HepG2 (cell line): ENCODE data around the gene FAM171A2. TPM values are rescaled to one million over a fixed set of nuclear protein-coding genes. Genes with fewer than 3 reads are reported as not detected.

ENCODE experiments used
- ATAC-seq: fragments of 200-7000 bp; cut with Tn5 transposase; 3 replicates; pipeline ENCODE4 v1.9.1; 2020; ENCODE audit warnings: mild to moderate bottlenecking, moderate library complexity
- BruUV-seq: library from RNA; stranded (reverse); fragments of 400-500 nt; replicated peaks from 2 replicates; lab custom pipeline; 2021; lab: Mats Ljungman, UMichigan
- CTCF ChIA-PET: fragments of 300-600 bp; formaldehyde crosslinking; extraction: SDS; loops from one replicate; lab custom pipeline; 2021; ENCODE audit warnings: low total read pairs, inconsistent platforms, low intra/inter-chr PET ratio; lab: Yijun Ruan, JAX
- POLR2A ChIA-PET: fragments of 350-600 bp; sonication (Branson Sonifier 250); formaldehyde crosslinking; loops from one replicate; lab custom pipeline; 2020; ENCODE audit warnings: antibody characterized with exemption, inconsistent platforms; lab: Yijun Ruan, JAX
- DNase-seq: peaks from one replicate; pipeline ENCODE4 v3.0.0-alpha.2; 2015; ENCODE audit warnings: low spot score
- FAIRE-seq: peaks from 3 replicates; lab custom pipeline; 2011; peaks lifted over from hg19 to GRCh38; lab: Jason Lieb, UNC
- H2AFZ ChIP-seq: one replicate; pipeline ENCODE4 v1.6.1; 2011; ENCODE audit warnings: low read length, inconsistent platforms
- H3K27ac ChIP-seq: fragments of 300-600 bp; 3 replicates; pipeline ENCODE4 v1.8.0; 2011; ENCODE audit warnings: mixed run types, mild to moderate bottlenecking, mixed read lengths, low read length, inconsistent platforms; ENCODE audit not compliant: insufficient read depth; ENCODE audit errors: extremely low read length
- H3K27me3 ChIP-seq, 2 experiments: fragments of 200-600 bp in 1 of 2; 2 replicates in 1 of 2; 3 replicates in 1 of 2; pipeline versions ENCODE4 v1.6.0 to v1.8.0; 2011; ENCODE audit warnings: low read length in 2 of 2, mild to moderate bottlenecking in 2 of 2, moderate library complexity in 2 of 2, inconsistent platforms in 1 of 2; ENCODE audit not compliant: insufficient read depth in 2 of 2, control insufficient read depth in 1 of 2
- H3K36me3 ChIP-seq, 2 experiments: fragments of 200-600 bp in 1 of 2; replicated peaks in 1 of 2; 2 replicates in 1 of 2; 3 replicates in 1 of 2; pipeline versions ENCODE4 v1.5.1 to v1.8.0; 2011; ENCODE audit warnings: low read length in 2 of 2, inconsistent platforms in 1 of 2; ENCODE audit not compliant: insufficient read depth in 2 of 2, control insufficient read depth in 1 of 2
- H3K4me1 ChIP-seq: 2 replicates; pipeline ENCODE4 v1.5.1; 2012; ENCODE audit warnings: low read length, inconsistent platforms; ENCODE audit not compliant: insufficient read depth
- H3K4me2 ChIP-seq: 2 replicates; pipeline ENCODE4 v1.6.0; 2011; ENCODE audit warnings: low read depth, low read length, inconsistent platforms
- H3K4me3 ChIP-seq, 3 experiments: fragments of 200-600 bp in 1 of 3; sonication (generic), shearing (Covaris generic) in 1 of 3; replicated peaks in 1 of 3; 2 replicates each; pipeline ENCODE4 v1.5.1; 2011 to 2016; ENCODE audit warnings: low read length in 3 of 3, inconsistent platforms in 2 of 3, low read depth in 2 of 3, mild to moderate bottlenecking in 2 of 3, control low read depth in 1 of 3, mixed read lengths in 1 of 3; ENCODE audit not compliant: insufficient read depth in 1 of 3
- H3K79me2 ChIP-seq: one replicate; pipeline ENCODE4 v1.6.1; 2011; ENCODE audit warnings: low read length, inconsistent platforms; ENCODE audit not compliant: insufficient read depth
- H3K9ac ChIP-seq: 2 replicates; pipeline ENCODE4 v1.6.0; 2011; ENCODE audit warnings: mild to moderate bottlenecking, low read depth, low read length, inconsistent platforms; ENCODE audit not compliant: insufficient read depth
- H3K9me3 ChIP-seq: 2 replicates; pipeline ENCODE4 v1.5.1; 2012; ENCODE audit warnings: mild to moderate bottlenecking, low read length
- H4K20me1 ChIP-seq: 2 replicates; pipeline ENCODE4 v1.6.0; 2011; ENCODE audit warnings: inconsistent platforms, mild to moderate bottlenecking, low read length, moderate library complexity; ENCODE audit not compliant: insufficient read depth
- AGO2 ChIP-seq: fragments of 200-400 bp; formaldehyde crosslinking; optimal IDR thresholded peaks from 2 replicates; pipeline ENCODE3; 2017; ENCODE audit warnings: mild to moderate bottlenecking, low read depth, low read length, moderate library complexity
- CCDC6 ChIP-seq: sonication (generic); formaldehyde crosslinking; IDR thresholded peaks from 2 replicates; pipeline ENCODE4 v1.8.1; 2022; ENCODE audit warnings: mild to moderate bottlenecking, missing genetic modification reagents, moderate library complexity
- HIVEP1 ChIP-seq: sonication (generic); formaldehyde crosslinking; IDR thresholded peaks from 2 replicates; pipeline ENCODE4 v1.4.0; 2020; ENCODE audit warnings: mild to moderate bottlenecking, missing genetic modification reagents
- JDP2 ChIP-seq: sonication (generic); formaldehyde crosslinking; IDR thresholded peaks from 2 replicates; pipeline ENCODE4 v1.8.1; 2022; ENCODE audit warnings: missing genetic modification reagents, borderline replicate concordance
- MED8 ChIP-seq: sonication (generic); formaldehyde crosslinking; IDR thresholded peaks from 2 replicates; pipeline ENCODE4 v1.8.1; 2023; ENCODE audit warnings: mild to moderate bottlenecking, missing genetic modification reagents; ENCODE audit not compliant: insufficient replicate concordance
- POLR2A ChIP-seq, 2 experiments: IDR thresholded peaks; 2 replicates each; pipeline ENCODE4 v1.6.1; 2011; ENCODE audit warnings: low read depth in 2 of 2, low read length in 2 of 2, mild to moderate bottlenecking in 1 of 2, moderate library complexity in 1 of 2; ENCODE audit not compliant: insufficient read depth in 1 of 2
- SATB2 ChIP-seq: sonication (generic); formaldehyde crosslinking; IDR thresholded peaks from 2 replicates; pipeline ENCODE4 v1.5.0; 2020; ENCODE audit warnings: missing genetic modification reagents
- SMARCC2 ChIP-seq: fragments of 450-650 bp; IDR thresholded peaks from 2 replicates; pipeline ENCODE4 v1.6.1; 2017; ENCODE audit warnings: antibody characterized with exemption, mild to moderate bottlenecking
- ZC3H4 ChIP-seq: sonication (generic); formaldehyde crosslinking; IDR thresholded peaks from 2 replicates; pipeline ENCODE4 v1.4.0; 2020; ENCODE audit warnings: missing genetic modification reagents, borderline replicate concordance
- ZKSCAN5 ChIP-seq: sonication (generic); formaldehyde crosslinking; IDR thresholded peaks from 2 replicates; pipeline ENCODE4 v1.5.1; 2020; ENCODE audit warnings: mild to moderate bottlenecking, missing genetic modification reagents
- ZNF772 ChIP-seq: sonication (generic); formaldehyde crosslinking; IDR thresholded peaks from 2 replicates; pipeline ENCODE4 v1.5.0; 2020; ENCODE audit warnings: mild to moderate bottlenecking, missing genetic modification reagents
- ZSCAN25 ChIP-seq: sonication (generic); formaldehyde crosslinking; IDR thresholded peaks from 2 replicates; pipeline ENCODE4 v1.8.0; 2022; ENCODE audit warnings: mild to moderate bottlenecking, missing genetic modification reagents
- WGBS: methylation state at CpG from one replicate; pipeline ENCODE4 v1.1.6; 2017; ENCODE audit warnings: low lambda C conversion rate; 5-methylcytosine and 5-hydroxymethylcytosine counted together
- in situ Hi-C: cut with HindIII; loops from 2 replicates; pipeline ENCODE4 v1.10.0; 2017; ENCODE audit warnings: low pct_unique_long_range_greater_than_20kb; ENCODE audit not compliant: extremely low pct_ligation_motif_present
- intact Hi-C: fragments of 100-400 bp; cut with micrococcal nuclease; formaldehyde crosslinking; loops from one replicate; pipeline ENCODE4 v1.10.0; 2022; ENCODE audit not compliant: unreplicated experiment
- polyA plus RNA-seq, 8 experiments: library from polyadenylated mRNA; depleted of rRNA in 3 of 8; stranded (reverse) in 7 of 8; unstranded in 1 of 8; fragments of >200 nt; fragmentation: Illumina TruSeq in 4 of 8; extraction: Trizol in 4 of 8; gene quantifications; 2 replicates each; pipeline versions ENCODE4 v1.2.1 to v1.2.3, GENCODE V29; 2011 to 2016; ENCODE audit warnings: low read depth in 4 of 8, missing spikeins in 1 of 8, mixed read lengths in 1 of 8; ENCODE audit not compliant: insufficient read depth in 1 of 8
- total RNA-seq, 5 experiments: library from RNA; depleted of rRNA; stranded (reverse); fragments of >200 nt; fragmentation: Illumina TruSeq; extraction: Trizol; gene quantifications; 2 replicates each; pipeline ENCODE4 v1.2.3, GENCODE V29; 2016; ENCODE audit warnings: low read depth in 1 of 5
- TF ChIP-seq, protein P1 (sequence below): sonication (generic); formaldehyde crosslinking; IDR thresholded peaks from 2 replicates; pipeline ENCODE4 v1.4.0; 2020; ENCODE audit warnings: mild to moderate bottlenecking, low read depth, missing genetic modification reagents
- TF ChIP-seq, protein P2 (sequence below): sonication (generic); formaldehyde crosslinking; IDR thresholded peaks from 2 replicates; pipeline ENCODE4 v1.5.0; 2020; ENCODE audit warnings: mild to moderate bottlenecking, low read depth, missing genetic modification reagents, borderline replicate concordance
- TF ChIP-seq, protein P3 (sequence below): sonication (generic); formaldehyde crosslinking; IDR thresholded peaks from 2 replicates; pipeline ENCODE4 v1.5.0; 2020; ENCODE audit warnings: missing genetic modification reagents
- TF ChIP-seq, protein P4 (sequence below): sonication (generic); formaldehyde crosslinking; IDR thresholded peaks from 2 replicates; pipeline ENCODE4 v1.5.1; 2020; ENCODE audit warnings: mild to moderate bottlenecking, missing genetic modification reagents, moderate library complexity

The FAM171A2 gene
- total and polyA plus RNA-seq, 2 of the 13 experiments (the other 11 are each of a cell fraction or from before 2014, with no cell fraction given), result 1.8 to 3.6 TPM

DNA sequence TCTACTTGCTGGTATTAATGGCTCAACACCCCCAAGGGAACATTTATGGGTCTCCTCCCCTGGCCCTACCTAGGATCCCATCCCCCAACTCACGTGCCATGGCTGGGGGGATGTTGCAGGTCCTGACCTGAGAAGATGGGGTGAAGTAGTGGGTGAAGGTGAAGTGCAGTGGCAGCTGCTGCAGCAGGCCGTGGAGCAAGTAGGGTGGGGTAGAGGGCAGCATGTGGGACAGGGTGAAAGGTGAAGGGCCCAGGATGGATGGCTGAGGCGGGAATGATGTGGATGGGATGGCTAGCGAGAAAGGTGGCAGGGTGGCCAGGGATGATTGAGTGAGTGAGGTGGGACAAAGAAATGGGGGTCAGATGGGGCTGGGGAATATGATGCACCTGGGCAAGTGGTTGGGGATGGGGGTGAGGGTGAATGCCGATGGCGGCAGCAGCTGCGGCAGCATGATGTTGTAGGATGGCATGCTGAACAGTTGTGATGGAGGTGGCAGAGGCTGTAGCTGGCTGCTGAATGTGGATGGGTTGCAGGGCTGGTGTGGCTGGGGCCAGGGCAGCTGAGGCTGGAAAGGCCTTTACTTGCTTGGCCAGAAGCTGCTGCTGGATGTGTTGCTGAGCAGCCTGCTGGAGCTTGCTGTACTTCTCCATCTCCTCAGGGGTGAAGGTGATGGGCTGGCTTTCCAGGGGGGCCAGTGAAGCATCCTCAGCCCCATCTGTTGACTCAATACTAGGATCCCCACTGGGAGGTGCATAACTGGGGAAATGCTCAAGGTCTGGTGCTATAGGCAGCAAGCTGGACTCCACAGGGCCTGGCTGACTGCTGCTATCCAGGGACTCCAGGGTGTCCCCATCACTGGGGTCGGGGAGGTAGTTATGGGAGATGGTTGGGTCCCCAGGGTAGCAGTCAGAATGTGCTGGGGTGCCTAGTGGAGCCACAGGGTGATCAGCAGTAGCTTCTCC, 34.1 kb upstream of the FAM171A2 start:
- CTCF ChIA-PET, result interaction anchor here (0.6 kb wide), 1 partner anchor 9 kb away, joined by 3 read pairs; no protein-coding TSS in a partner anchor
- Histone ChIP-seq H2AFZ (no peak overlapping the region), H4K20me1 (no peaks in the 10 kb centered on the region), H3K4me3 (no peak overlapping the region), H3K27ac (no peak overlapping the region), H3K9ac (no peak overlapping the region), H3K36me3 (peaks cover 18 to 55% of the 10 kb centered on the region in 2 experiments), H3K9me3 (no peaks in the 10 kb centered on the region), H3K27me3 (no peaks in the 10 kb centered on the region), H3K4me1 (no peaks in the 10 kb centered on the region), H3K79me2 (no peaks in the 10 kb centered on the region), H3K4me2 (no peak overlapping the region)
- DNase-seq (no peak), ATAC-seq (no peak; the same call in 2 of the 3 replicates), FAIRE-seq (no peak)
- WGBS, result 96% methylated on average over 7 of the region's 8 CpGs
- in situ Hi-C loops, result loop anchor here (5.0 kb wide), 1 partner anchor 125 kb away; no protein-coding TSS in a partner anchor
- intact Hi-C loops, result no loop called here
- POLR2A ChIA-PET, result no interaction called here
- BruUV-seq, result no TSS peak
- TF ChIP-seq ZNF772 (CRISPR knock-in tag) (no peak), POLR2A (IDR thresholded peaks at IDR 0.05; ENCODE audit: insufficient read depth in 1 of 2, low read depth in 2 of 2, low read length in 2 of 2) (0 out of 4 replicates have a peak, but pooled peaks of 1 of the 2 experiments have one; percentile 40), MED8 (CRISPR knock-in tag) (no peak), ZKSCAN5 (CRISPR knock-in tag) (no peak), ZSCAN25 (CRISPR knock-in tag) (no peak), CCDC6 (CRISPR knock-in tag) (no peak), JDP2 (CRISPR knock-in tag) (no peak), HIVEP1 (CRISPR knock-in tag) (0 out of 2 replicates have a peak, but pooled peaks have one; percentile 34), SMARCC2 (no peak), AGO2 (peak; percentile 58), SATB2 (CRISPR knock-in tag) (no peak), ZC3H4 (CRISPR knock-in tag) (no peak)
- TF ChIP-seq, protein P1, sequence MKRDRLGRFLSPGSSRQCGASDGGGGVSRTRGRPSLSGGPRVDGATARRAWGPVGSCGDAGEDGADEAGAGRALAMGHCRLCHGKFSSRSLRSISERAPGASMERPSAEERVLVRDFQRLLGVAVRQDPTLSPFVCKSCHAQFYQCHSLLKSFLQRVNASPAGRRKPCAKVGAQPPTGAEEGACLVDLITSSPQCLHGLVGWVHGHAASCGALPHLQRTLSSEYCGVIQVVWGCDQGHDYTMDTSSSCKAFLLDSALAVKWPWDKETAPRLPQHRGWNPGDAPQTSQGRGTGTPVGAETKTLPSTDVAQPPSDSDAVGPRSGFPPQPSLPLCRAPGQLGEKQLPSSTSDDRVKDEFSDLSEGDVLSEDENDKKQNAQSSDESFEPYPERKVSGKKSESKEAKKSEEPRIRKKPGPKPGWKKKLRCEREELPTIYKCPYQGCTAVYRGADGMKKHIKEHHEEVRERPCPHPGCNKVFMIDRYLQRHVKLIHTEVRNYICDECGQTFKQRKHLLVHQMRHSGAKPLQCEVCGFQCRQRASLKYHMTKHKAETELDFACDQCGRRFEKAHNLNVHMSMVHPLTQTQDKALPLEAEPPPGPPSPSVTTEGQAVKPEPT (CRISPR knock-in tag), result no peak
- TF ChIP-seq, protein P2, sequence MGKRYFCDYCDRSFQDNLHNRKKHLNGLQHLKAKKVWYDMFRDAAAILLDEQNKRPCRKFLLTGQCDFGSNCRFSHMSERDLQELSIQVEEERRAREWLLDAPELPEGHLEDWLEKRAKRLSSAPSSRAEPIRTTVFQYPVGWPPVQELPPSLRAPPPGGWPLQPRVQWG (CRISPR knock-in tag), result no peak
- TF ChIP-seq, protein P3, sequence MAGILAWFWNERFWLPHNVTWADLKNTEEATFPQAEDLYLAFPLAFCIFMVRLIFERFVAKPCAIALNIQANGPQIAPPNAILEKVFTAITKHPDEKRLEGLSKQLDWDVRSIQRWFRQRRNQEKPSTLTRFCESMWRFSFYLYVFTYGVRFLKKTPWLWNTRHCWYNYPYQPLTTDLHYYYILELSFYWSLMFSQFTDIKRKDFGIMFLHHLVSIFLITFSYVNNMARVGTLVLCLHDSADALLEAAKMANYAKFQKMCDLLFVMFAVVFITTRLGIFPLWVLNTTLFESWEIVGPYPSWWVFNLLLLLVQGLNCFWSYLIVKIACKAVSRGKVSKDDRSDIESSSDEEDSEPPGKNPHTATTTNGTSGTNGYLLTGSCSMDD, result no peak
- TF ChIP-seq, protein P4, sequence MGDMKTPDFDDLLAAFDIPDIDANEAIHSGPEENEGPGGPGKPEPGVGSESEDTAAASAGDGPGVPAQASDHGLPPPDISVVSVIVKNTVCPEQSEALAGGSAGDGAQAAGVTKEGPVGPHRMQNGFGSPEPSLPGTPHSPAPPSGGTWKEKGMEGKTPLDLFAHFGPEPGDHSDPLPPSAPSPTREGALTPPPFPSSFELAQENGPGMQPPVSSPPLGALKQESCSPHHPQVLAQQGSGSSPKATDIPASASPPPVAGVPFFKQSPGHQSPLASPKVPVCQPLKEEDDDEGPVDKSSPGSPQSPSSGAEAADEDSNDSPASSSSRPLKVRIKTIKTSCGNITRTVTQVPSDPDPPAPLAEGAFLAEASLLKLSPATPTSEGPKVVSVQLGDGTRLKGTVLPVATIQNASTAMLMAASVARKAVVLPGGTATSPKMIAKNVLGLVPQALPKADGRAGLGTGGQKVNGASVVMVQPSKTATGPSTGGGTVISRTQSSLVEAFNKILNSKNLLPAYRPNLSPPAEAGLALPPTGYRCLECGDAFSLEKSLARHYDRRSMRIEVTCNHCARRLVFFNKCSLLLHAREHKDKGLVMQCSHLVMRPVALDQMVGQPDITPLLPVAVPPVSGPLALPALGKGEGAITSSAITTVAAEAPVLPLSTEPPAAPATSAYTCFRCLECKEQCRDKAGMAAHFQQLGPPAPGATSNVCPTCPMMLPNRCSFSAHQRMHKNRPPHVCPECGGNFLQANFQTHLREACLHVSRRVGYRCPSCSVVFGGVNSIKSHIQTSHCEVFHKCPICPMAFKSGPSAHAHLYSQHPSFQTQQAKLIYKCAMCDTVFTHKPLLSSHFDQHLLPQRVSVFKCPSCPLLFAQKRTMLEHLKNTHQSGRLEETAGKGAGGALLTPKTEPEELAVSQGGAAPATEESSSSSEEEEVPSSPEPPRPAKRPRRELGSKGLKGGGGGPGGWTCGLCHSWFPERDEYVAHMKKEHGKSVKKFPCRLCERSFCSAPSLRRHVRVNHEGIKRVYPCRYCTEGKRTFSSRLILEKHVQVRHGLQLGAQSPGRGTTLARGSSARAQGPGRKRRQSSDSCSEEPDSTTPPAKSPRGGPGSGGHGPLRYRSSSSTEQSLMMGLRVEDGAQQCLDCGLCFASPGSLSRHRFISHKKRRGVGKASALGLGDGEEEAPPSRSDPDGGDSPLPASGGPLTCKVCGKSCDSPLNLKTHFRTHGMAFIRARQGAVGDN (CRISPR knock-in tag), result peak; percentile 15; the same call in 1 of the 2 replicates
